Measurements from ENCODE around the gene PRR14.

PRR14 gene

DNA sequence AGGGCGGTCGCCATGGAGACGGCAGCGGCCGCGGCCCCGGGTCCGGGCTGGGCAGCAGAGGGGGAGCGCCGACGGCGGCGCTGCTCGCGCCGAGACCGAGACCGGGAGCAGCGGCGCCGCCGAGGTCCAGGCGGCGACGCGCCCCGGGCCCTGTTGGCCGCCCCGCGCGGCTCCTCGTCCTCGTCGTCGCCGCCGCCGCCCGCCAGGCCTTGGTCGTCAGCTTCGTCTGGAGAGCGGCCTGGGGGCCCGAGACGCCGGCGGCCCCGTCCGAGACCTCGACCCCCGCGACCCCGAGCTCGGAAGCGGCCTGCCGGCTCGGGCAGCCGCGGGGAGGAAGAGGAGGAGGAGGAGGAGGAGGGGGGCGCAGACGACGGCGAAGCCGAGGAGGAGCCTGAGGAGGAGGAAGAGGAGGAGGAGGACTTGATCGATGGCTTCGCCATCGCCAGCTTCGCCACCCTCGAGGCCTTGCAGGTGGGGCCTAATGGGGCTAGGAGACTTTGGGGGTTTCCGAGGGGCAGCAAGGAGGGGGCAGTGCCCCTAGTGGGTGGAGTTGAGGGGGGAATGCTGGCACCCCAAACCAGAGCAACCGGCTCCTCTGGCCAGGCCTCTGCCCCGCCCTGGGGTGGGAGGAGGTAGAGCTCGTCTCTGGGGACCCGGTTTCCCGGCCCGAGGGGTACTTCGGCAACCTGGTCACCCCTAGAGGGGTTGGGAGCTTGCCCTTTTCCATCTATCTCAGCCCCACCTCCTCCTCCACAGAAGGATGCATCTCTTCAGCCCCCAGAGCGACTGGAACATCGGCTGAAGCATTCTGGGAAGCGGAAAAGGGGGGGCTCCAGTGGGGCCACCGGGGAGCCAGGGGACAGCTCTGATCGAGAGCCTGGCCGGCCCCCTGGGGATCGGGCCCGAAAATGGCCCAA, 9.0 kb downstream of the PRR14 start:
- no peak for DNase-seq (ENCODE audit: low spot score)

DNA sequence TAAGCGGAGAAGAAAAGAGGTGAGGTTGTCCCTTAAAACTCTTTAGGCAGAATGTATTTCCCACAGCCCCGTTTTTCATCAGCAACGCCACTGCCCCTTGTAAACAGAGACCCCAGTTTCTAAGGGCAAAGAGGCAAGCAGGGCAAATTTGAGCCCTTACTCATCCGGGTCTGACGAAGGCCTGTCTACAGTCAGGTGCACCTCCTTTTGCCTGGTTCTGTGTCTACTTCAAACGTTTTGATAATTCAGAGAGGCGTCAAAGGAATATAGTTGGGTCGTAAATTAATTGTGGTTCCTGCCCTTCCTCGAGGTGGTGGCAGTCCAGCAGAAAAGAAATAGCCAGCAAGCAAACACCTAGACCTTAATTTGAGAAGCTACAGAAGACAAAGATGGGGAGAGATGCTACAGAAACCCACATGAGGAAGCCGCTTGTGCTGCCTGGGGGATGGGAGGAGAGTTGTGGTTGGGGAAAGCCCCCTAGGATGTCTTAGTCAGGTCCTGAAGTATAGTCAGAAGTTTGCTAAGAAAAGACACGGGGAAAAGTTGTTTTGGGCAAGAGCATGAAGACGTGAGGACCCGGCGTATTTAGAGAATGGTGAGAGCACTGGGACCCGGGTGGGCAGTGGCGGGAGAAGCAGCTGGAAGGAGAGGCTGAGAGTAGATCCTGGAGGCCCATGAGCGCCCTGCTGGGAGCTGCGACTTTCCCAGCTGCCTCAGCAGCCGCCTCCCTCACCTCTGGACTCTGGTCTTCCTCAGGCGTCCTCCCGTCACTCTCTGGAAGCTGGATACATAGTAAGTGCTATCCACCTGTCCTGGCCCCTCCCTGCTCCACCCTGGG, 9.9 kb downstream of the PRR14 start:
- DNase-seq (ENCODE audit: low spot score) = no peak

DNA sequence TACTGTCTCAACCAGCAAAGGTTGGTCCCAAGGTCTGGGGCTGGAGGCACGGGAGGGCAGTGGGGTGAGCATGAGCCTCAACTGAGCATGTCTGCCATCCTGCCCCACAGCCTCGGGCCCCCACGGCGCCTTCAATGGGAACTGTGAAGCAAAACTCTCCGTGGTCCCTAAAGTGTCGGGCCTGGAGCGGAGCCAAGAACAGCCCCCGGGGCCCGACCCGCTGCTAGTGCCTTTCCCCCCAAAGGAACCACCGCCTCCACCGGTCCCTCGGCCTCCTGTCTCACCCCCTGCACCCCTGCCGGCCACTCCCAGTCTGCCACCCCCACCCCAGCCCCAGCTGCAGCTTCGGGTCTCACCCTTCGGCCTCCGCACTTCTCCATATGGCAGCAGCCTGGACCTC, 11.7 kb downstream of the PRR14 start:
- no peak for DNase-seq (ENCODE audit: low spot score)

DNA sequence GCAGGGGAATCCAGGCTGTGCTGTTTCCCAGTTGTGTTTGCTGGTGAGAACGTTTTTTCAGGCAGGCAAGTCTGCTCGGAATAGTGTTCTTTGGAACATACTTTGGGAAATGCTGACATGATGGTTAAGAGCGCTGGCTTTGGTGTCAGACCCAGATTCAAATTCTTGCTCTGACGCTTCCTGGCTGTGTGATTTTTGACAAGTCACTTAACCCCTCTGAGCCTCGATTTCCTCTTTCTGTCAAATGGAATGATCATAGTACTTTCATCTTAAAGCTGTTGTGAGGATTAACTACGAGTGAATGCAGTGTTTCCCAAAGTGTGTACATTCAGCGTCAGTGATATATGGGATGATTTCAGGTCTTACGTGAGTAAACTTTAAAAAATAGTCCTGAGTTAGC, 12.3 kb downstream of the PRR14 start:
- DNase-seq (ENCODE audit: low spot score) = no peak

DNA sequence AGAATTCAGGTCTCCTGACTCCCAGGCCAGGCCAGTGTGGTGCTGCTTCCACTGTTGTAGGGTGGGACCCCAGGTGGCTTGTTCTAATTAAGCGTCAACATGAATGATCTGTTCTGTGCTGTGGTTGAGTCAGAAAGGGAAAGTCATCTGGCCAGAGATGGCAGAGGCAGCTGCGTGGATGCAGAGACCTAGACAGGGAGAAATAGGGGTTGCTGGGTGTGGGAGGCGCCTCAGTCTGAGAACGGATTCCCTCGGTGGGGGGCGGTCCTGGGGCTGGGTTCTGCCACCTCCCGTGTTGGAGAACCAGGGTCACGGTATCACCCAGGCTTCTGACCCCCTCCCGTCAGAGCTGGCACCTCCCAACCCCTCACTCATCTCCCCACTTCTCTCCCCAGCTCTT, 13.1 kb downstream of the PRR14 start:
- DNase-seq (ENCODE audit: low spot score) = no peak

DNA sequence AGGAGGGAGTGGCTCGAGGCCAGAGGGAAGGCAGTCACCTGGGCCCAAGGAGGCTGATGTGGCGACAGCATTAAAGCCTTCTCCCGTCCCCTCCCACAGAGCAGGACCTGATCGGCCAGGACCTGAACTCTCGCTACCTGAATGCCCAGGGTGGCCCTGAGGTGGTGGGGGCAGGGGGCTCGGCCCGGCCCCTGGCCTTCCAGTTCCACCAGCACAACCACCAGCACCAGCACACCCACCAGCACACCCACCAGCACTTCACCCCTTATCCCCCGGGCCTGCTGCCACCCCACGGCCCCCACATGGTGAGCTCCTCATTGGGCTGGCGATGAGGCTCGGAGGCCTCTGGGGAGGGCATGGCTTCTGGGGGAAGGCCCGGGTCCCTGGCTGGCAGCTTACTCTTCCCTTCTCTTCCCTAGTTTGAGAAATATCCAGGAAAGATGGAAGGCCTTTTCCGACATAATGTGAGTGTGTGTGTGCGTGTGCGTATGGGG, 13.9 kb downstream of the PRR14 start:
- no peak for DNase-seq (ENCODE audit: low spot score)

GRCh38 chr16:30665155-30665829, 14.5 kb downstream of the PRR14 start:
- DNase-seq (ENCODE audit: low spot score) = no peak

- no peak for DNase-seq (ENCODE audit: low spot score)
These were observed 15.1 kb downstream of the PRR14 start for GRCh38 chr16:30665830-30666190.

DNA sequence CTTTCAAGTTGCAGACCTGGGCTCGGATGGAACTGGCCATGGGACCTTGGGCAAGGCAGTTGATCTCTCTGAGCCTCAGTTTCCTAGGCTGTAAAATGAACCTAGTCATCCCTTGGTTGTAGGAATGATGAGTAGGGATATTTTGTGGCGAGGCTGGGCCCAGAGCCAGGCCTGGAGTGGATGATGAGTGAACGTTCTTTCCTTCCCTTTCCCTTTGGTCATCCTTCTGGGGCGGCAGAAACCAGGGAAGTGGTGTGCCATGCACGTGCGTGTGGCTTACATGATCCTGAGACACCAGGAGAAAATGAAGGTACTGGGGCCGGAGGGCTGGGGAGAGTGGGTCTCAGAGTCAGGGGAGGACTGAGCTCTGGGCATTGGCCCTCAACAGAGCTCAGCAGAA, 15.9 kb downstream of the PRR14 start:
- no peak for DNase-seq (ENCODE audit: low spot score)

GRCh38 chr16:30667361-30667905, 16.7 kb downstream of the PRR14 start:
- DNase-seq (ENCODE audit: low spot score) = no peak

- no peak for DNase-seq (ENCODE audit: low spot score)
These were observed 17.6 kb downstream of the PRR14 start for GRCh38 chr16:30668393-30668792.

- DNase-seq (ENCODE audit: low spot score) = no peak
These were observed 18.5 kb downstream of the PRR14 start for GRCh38 chr16:30669026-30669902.

- DNase-seq (ENCODE audit: low spot score) = no peak
These were observed 19.4 kb downstream of the PRR14 start for GRCh38 chr16:30669903-30670824.

GRCh38 chr16:30675143-30675542, 24.4 kb downstream of the PRR14 start:
- no peak for DNase-seq (ENCODE audit: low spot score)

DNA sequence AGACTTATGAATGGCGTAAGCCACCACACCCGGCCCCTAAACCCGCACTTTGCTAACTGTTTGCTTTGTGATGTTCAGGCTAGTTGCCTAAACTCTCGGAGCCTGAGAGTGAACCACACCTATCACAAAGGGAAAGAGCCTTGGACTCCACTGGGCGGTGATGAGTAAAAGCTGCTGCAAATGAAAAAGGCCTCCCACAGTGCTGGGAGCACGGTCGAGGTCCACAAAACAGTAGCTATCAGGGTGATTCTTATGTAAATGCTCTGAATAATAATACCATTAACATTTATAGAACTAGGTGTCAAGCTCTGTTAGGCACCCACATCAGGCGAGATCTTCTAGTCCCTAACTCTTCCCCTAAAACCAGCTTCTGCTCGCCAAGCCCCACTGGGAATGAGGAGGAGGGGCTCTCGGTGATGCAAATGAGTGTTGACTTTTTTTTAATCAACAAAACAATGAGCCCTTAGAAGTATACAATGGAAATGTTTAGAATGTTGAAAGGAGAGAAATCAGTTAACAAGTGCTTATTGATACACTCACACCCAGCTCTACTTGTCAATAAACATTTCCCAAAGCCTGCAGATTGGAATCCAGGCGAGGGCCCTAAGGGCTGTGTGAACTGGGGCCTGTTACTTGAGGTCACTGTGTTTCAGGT, 27.3 kb downstream of the PRR14 start:
- no peak for DNase-seq (ENCODE audit: low spot score)

DNA sequence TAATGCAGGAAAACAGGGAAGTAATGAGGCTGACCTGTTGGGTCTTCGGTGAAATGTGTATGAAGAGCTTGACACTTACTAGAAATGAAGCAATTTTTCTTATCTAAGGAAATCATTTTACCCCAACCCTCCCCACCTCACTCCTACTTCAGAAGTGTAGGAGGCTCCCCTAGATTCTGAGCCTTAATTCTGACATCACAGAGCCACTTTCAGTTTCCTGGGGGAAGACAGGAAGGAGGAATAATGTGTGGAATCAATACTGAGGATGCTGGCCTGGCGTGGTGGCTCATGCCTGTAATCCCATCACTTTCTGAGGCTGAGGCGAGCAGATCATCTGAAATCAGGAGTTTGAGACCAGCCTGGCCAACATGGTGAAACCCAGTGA, 27.8 kb downstream of the PRR14 start:
- DNase-seq (ENCODE audit: low spot score) = no peak

DNA sequence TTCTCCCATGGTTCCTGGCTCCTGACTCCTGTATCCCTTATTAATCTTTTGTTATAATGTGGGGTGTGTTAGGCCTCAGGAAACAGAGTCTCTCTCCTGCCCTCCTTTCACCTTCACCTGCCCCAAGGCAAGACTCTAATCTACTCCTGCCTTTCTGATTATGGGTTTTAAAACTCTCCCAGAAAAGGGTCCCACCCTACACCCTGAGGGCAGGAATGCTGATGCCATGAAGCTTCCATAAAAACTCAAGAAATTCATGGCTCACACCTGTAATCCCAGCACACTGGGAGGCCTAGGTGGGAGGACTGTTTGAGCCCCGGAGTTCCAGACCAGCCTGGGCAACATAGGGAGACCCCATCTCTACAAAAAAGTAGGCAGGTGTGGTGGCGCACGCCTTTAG, 29.6 kb downstream of the PRR14 start:
- DNase-seq (ENCODE audit: low spot score) = no peak

GRCh38 chr16:30688701-30689100, 37.9 kb downstream of the PRR14 start:
- DNase-seq (ENCODE audit: low spot score) = no peak

- no peak for DNase-seq (ENCODE audit: low spot score)
These were observed 41.1 kb downstream of the PRR14 start for GRCh38 chr16:30691907-30692306.

All from kidney capillary endothelial cell (primary cell).